Measurements from ENCODE around the gene DNMT1. TPM values are rescaled to one million over a fixed set of nuclear protein-coding genes. Genes with fewer than 3 reads are reported as not detected.

The DNMT1 gene
- total and polyA plus RNA-seq, 4 donors = 7.1 to 89.0 (median 46.2) TPM

- Histone ChIP-seq H3K4me1 (ENCODE audit: control insufficient read depth in 1 of 2, insufficient read depth in 2 of 2, low read length in 2 of 2) (no peaks in the 10 kb centered on the region), H3K4me3 (ENCODE audit: low read length in 2 of 2) (peak overlapping the region; percentile 58 to 64), H3K36me3 (ENCODE audit: control insufficient read depth in 1 of 2, insufficient read depth in 2 of 2, low read length in 1 of 2) (peaks cover 0 to 2% of the 10 kb centered on the region in 2 donors), H3K27ac (ENCODE audit: low read depth in 1 of 2, low read length in 2 of 2) (no peak overlapping the region), H3K27me3 (ENCODE audit: control insufficient read depth in 1 of 2, insufficient read depth in 2 of 2, low read length in 1 of 2) (no peaks in the 10 kb centered on the region), H3K9me3 (ENCODE audit: control insufficient read depth, low read length) (no peaks in the 10 kb centered on the region)
- intact Hi-C loops (cut with DNase I) = loop anchor here in 1 of 2 donors (10.0 kb wide), 1 partner anchor 184 kb away; the partner anchor contains the start of gene OLFM2
- DNase-seq = no peak
- ATAC-seq (ENCODE audit: low FRiP score) = no peak
- WGBS, 2 donors = 45% methylated on average over 12 of the region's 12 CpGs
Measured at GRCh38 chr19:10118960-10119359, 75.8 kb downstream of the DNMT1 start.

- H3K4me3 ChIP-seq (ENCODE audit: low read length in 2 of 2) = no peak overlapping the region
- WGBS, 2 donors = 90 to 92% methylated on average over 21 of the region's 21 CpGs
- intact Hi-C loops (cut with DNase I) = loop anchor here in 1 of 2 donors (10.0 kb wide), 1 partner anchor 182 kb away; the partner anchor contains the start of gene OLFM2
- no peaks in the 10 kb centered on the region for H3K27me3 ChIP-seq (ENCODE audit: control insufficient read depth in 1 of 2, insufficient read depth in 2 of 2, low read length in 1 of 2)
- H3K27ac ChIP-seq (ENCODE audit: low read depth in 1 of 2, low read length in 2 of 2) = no peak overlapping the region
- H3K9me3 ChIP-seq (ENCODE audit: control insufficient read depth, low read length) = no peaks in the 10 kb centered on the region
- H3K4me1 ChIP-seq (ENCODE audit: control insufficient read depth in 1 of 2, insufficient read depth in 2 of 2, low read length in 2 of 2) = no peaks in the 10 kb centered on the region
- ATAC-seq (ENCODE audit: low FRiP score) (no peak), DNase-seq (no peak)
- H3K36me3 ChIP-seq (ENCODE audit: control insufficient read depth in 1 of 2, insufficient read depth in 2 of 2, low read length in 1 of 2) = peaks cover 0 to 2% of the 10 kb centered on the region in 2 donors
Measured at GRCh38 chr19:10116866-10117616, 77.7 kb downstream of the DNMT1 start.

- Histone ChIP-seq H3K4me1 (ENCODE audit: control insufficient read depth in 1 of 2, insufficient read depth in 2 of 2, low read length in 2 of 2) (no peaks in the 10 kb centered on the region), H3K9me3 (ENCODE audit: control insufficient read depth, low read length) (no peaks in the 10 kb centered on the region), H3K27me3 (ENCODE audit: control insufficient read depth in 1 of 2, insufficient read depth in 2 of 2, low read length in 1 of 2) (no peaks in the 10 kb centered on the region), H3K36me3 (ENCODE audit: control insufficient read depth in 1 of 2, insufficient read depth in 2 of 2, low read length in 1 of 2) (peaks cover 0 to 2% of the 10 kb centered on the region in 2 donors), H3K4me3 (ENCODE audit: low read length in 2 of 2) (no peak overlapping the region), H3K27ac (ENCODE audit: low read depth in 1 of 2, low read length in 2 of 2) (no peak overlapping the region)
- intact Hi-C loops (cut with DNase I) = loop anchor here in 1 of 2 donors (10.0 kb wide), 1 partner anchor 181 kb away; the partner anchor contains the start of gene OLFM2
- WGBS, 2 donors = 82 to 86% methylated on average over 35 of the region's 35 CpGs
- DNase-seq = no peak
- ATAC-seq (ENCODE audit: low FRiP score) = no peak
Measured at GRCh38 chr19:10116085-10116865, 78.5 kb downstream of the DNMT1 start.

GRCh38 chr19:10115392-10116084 is 79.2 kb downstream of the DNMT1 start:
- no peaks in the 10 kb centered on the region for H3K4me1 ChIP-seq (ENCODE audit: control insufficient read depth in 1 of 2, insufficient read depth in 2 of 2, low read length in 2 of 2)
- intact Hi-C loops (cut with DNase I) = loop anchor here in 1 of 2 donors (10.0 kb wide), 1 partner anchor 181 kb away; the partner anchor contains the start of gene OLFM2
- ATAC-seq (ENCODE audit: low FRiP score) (no peak), DNase-seq (peak in 1 of 2 donors; percentile 50)
- peaks cover 0 to 2% of the 10 kb centered on the region in 2 donors for H3K36me3 ChIP-seq (ENCODE audit: control insufficient read depth in 1 of 2, insufficient read depth in 2 of 2, low read length in 1 of 2)
- no peak overlapping the region for H3K4me3 ChIP-seq (ENCODE audit: low read length in 2 of 2)
- H3K27ac ChIP-seq (ENCODE audit: low read depth in 1 of 2, low read length in 2 of 2) = no peak overlapping the region
- H3K9me3 ChIP-seq (ENCODE audit: control insufficient read depth, low read length) = no peaks in the 10 kb centered on the region
- H3K27me3 ChIP-seq (ENCODE audit: control insufficient read depth in 1 of 2, insufficient read depth in 2 of 2, low read length in 1 of 2) = no peaks in the 10 kb centered on the region
- 86 to 88% methylated on average over 45 of the region's 45 CpGs for WGBS, 2 donors

- intact Hi-C loops (cut with DNase I) = loop anchor here in 1 of 2 donors (10.0 kb wide), 1 partner anchor 180 kb away; the partner anchor contains the start of gene OLFM2
- WGBS, 2 donors = 66 to 72% methylated on average over 26 of the region's 26 CpGs
- H3K27ac ChIP-seq (ENCODE audit: low read depth in 1 of 2, low read length in 2 of 2) = no peak overlapping the region
- H3K4me1 ChIP-seq (ENCODE audit: control insufficient read depth in 1 of 2, insufficient read depth in 2 of 2, low read length in 2 of 2) = no peaks in the 10 kb centered on the region
- H3K9me3 ChIP-seq (ENCODE audit: control insufficient read depth, low read length) = no peaks in the 10 kb centered on the region
- H3K27me3 ChIP-seq (ENCODE audit: control insufficient read depth in 1 of 2, insufficient read depth in 2 of 2, low read length in 1 of 2) = no peaks in the 10 kb centered on the region
- peak in 1 of 2 donors; percentile 50 for DNase-seq
- H3K4me3 ChIP-seq (ENCODE audit: low read length in 2 of 2) = no peak overlapping the region
- no peak for ATAC-seq (ENCODE audit: low FRiP score)
- peaks cover 0 to 3% of the 10 kb centered on the region in 2 donors for H3K36me3 ChIP-seq (ENCODE audit: control insufficient read depth in 1 of 2, insufficient read depth in 2 of 2, low read length in 1 of 2)
Measured at GRCh38 chr19:10114651-10115391, 79.9 kb downstream of the DNMT1 start.

GRCh38 chr19:10113964-10114650 is 80.6 kb downstream of the DNMT1 start:
- ATAC-seq (ENCODE audit: low FRiP score) = no peak
- no peak overlapping the region for H3K27ac ChIP-seq (ENCODE audit: low read depth in 1 of 2, low read length in 2 of 2)
- peaks cover 0 to 6% of the 10 kb centered on the region in 2 donors for H3K36me3 ChIP-seq (ENCODE audit: control insufficient read depth in 1 of 2, insufficient read depth in 2 of 2, low read length in 1 of 2)
- intact Hi-C loops (cut with DNase I) = loop anchor here in 1 of 2 donors (10.0 kb wide), 1 partner anchor 179 kb away; the partner anchor contains the start of gene OLFM2
- no peaks in the 10 kb centered on the region for H3K27me3 ChIP-seq (ENCODE audit: control insufficient read depth in 1 of 2, insufficient read depth in 2 of 2, low read length in 1 of 2)
- no peak overlapping the region for H3K4me3 ChIP-seq (ENCODE audit: low read length in 2 of 2)
- H3K4me1 ChIP-seq (ENCODE audit: control insufficient read depth in 1 of 2, insufficient read depth in 2 of 2, low read length in 2 of 2) = no peaks in the 10 kb centered on the region
- DNase-seq = no peak
- WGBS, 2 donors = 85 to 87% methylated on average over 43 of the region's 43 CpGs
- no peaks in the 10 kb centered on the region for H3K9me3 ChIP-seq (ENCODE audit: control insufficient read depth, low read length)

GRCh38 chr19:10113592-10113963 is 81.2 kb downstream of the DNMT1 start:
- peak in 1 of 2 donors; percentile 73 for DNase-seq
- Histone ChIP-seq H3K4me1 (ENCODE audit: control insufficient read depth in 1 of 2, insufficient read depth in 2 of 2, low read length in 2 of 2) (no peaks in the 10 kb centered on the region), H3K27me3 (ENCODE audit: control insufficient read depth in 1 of 2, insufficient read depth in 2 of 2, low read length in 1 of 2) (no peaks in the 10 kb centered on the region), H3K27ac (ENCODE audit: low read depth in 1 of 2, low read length in 2 of 2) (no peak overlapping the region), H3K4me3 (ENCODE audit: low read length in 2 of 2) (no peak overlapping the region), H3K36me3 (ENCODE audit: control insufficient read depth in 1 of 2, insufficient read depth in 2 of 2, low read length in 1 of 2) (peaks cover 0 to 6% of the 10 kb centered on the region in 2 donors), H3K9me3 (ENCODE audit: control insufficient read depth, low read length) (no peaks in the 10 kb centered on the region)
- intact Hi-C loops (cut with DNase I) = loop anchor here in 1 of 2 donors (10.0 kb wide), 1 partner anchor 179 kb away; the partner anchor contains the start of gene OLFM2
- WGBS, 2 donors = 63 to 64% methylated on average over 19 of the region's 19 CpGs
- no peak for ATAC-seq (ENCODE audit: low FRiP score)

All from aorta (tissue), 5 donors.